Stomach (tissue), 9 donors: ENCODE data around the gene FGFRL1. TPM values are rescaled to one million over a fixed set of nuclear protein-coding genes. Genes with fewer than 3 reads are reported as not detected.
A peak's percentile ranks its signal among the peaks of the same experiment; 100 is the strongest.
"Not testable (repeated sequence)": the region's sequence is repeated elsewhere in the genome, so short reads cannot be mapped to it uniquely, and the experiment has no call there.

Source experiments
- DNase-seq, 2 donors: peaks; one replicate each; pipeline versions ENCODE4 v3.0.0 to v3.0.0-alpha.2; 2013 to 2019
- H3K27ac ChIP-seq, 5 donors: fragments of 200-600 bp in 4 of 5; sonication (generic) in 4 of 5; one replicate each; pipeline ENCODE4 v1.5.1; 2013 to 2019; ENCODE audit warnings: mild to moderate bottlenecking in 1 of 5, moderate library complexity in 1 of 5
- H3K27me3 ChIP-seq, 3 donors: fragments of 200-600 bp; sonication (generic); one replicate each; pipeline ENCODE4 v1.5.1; 2017 to 2019; ENCODE audit warnings: mixed run types in 1 of 3
- H3K36me3 ChIP-seq, 4 donors: fragments of 200-600 bp; sonication (generic); 1 replicate in 3 of 4; 2 replicates in 1 of 4; pipeline ENCODE4 v1.5.1; 2016 to 2019
- H3K4me1 ChIP-seq, 4 donors: fragments of 200-600 bp; sonication (generic); one replicate each; pipeline ENCODE4 v1.5.1; 2016 to 2019
- H3K4me3 ChIP-seq, 4 donors: fragments of 200-600 bp; sonication (generic) in 3 of 4; one replicate each; pipeline ENCODE4 v1.5.1; 2016 to 2019; ENCODE audit warnings: mild to moderate bottlenecking in 1 of 4
- H3K9me3 ChIP-seq, 4 donors: fragments of 200-600 bp; sonication (generic); one replicate each; pipeline ENCODE4 v1.5.1; 2016 to 2019
- EP300 ChIP-seq: sonication (generic); formaldehyde crosslinking; IDR thresholded peaks from one replicate; pipeline ENCODE4 v1.6.1; 2017; ENCODE audit warnings: antibody characterized with exemption
- POLR2A ChIP-seq, 4 donors: fragments of 450-650 bp; IDR thresholded peaks; one replicate each; pipeline ENCODE4 v1.6.1; 2016; ENCODE audit warnings: antibody characterized with exemption in 4 of 4, control low read depth in 2 of 4, mild to moderate bottlenecking in 1 of 4, moderate library complexity in 1 of 4
- POLR2AphosphoS5 ChIP-seq, 3 donors: sonication (generic); formaldehyde crosslinking; IDR thresholded peaks; one replicate each; pipeline ENCODE4 v1.6.1; 2016; ENCODE audit warnings: antibody characterized with exemption in 3 of 3
- WGBS, 5 donors: extraction: QIAGEN DNeasy Blood & Tissue Kit in 3 of 5; methylation state at CpG; one replicate each; pipeline versions ENCODE4 v1.1.5 to v1.1.7; 2013 to 2018; 5-methylcytosine and 5-hydroxymethylcytosine counted together
- intact Hi-C: fragments of 100-400 bp; cut with DNase I; formaldehyde crosslinking; loops from one replicate; pipeline ENCODE4 v1.15.1; 2023; ENCODE audit warnings: low total_unique reads
- polyA plus RNA-seq, 3 donors: library from polyadenylated mRNA; stranded (reverse); fragments of 200-250 nt; gene quantifications; one replicate each; pipeline ENCODE4 v1.2.3, GENCODE V29; 2013
- total RNA-seq, 5 donors: library from RNA; depleted of rRNA; stranded (reverse); fragments of >200 nt; gene quantifications; one replicate each; pipeline versions ENCODE4 v1.1.0 to v1.2.3, GENCODE V29; 2014 to 2016
- TF ChIP-seq, protein P1 (sequence below), 7 experiments: fragments of 450-650 bp in 4 of 7; fragments of 200-600 bp in 3 of 7; sonication (generic) in 3 of 7; IDR thresholded peaks; one replicate each; pipeline ENCODE4 v1.5.1; 2016 to 2019; ENCODE audit warnings: antibody characterized with exemption in 7 of 7, control low read depth in 2 of 7, mild to moderate bottlenecking in 1 of 7
- donor health status: healthy with polysubstance abuse.
- donor health status: Bipolar disorder and iron deficiency.
- donor health status: healthy.

The FGFRL1 gene
- total and polyA plus RNA-seq, 8 donors = 3.5 to 42.7 (median 9.8) TPM

- H3K27ac ChIP-seq = peak overlapping the region in 1 of 5 donors; percentile 22
- H3K4me3 ChIP-seq = peak overlapping the region; percentile 29 to 51 (median 35)
- peak in 1 of 2 donors; percentile 81 for DNase-seq
- WGBS, 5 donors = 2 to 4% (median 3%) methylated on average over 31 to 68 of the region's 68 CpGs
- no peaks in the 10 kb centered on the region for H3K36me3 ChIP-seq
- H3K4me1 ChIP-seq = peaks cover 28 to 52% (median 48%) of the 10 kb centered on the region in 4 donors
- TF ChIP-seq POLR2AphosphoS5 (IDR thresholded peaks at IDR 0.05) (no peak), POLR2A (IDR thresholded peaks at IDR 0.05) (no peak)
- H3K9me3 ChIP-seq = no peaks in the 10 kb centered on the region
- intact Hi-C loops = no loop called here
- peaks cover 8 to 72% (median 55%) of the 10 kb centered on the region in 3 donors for H3K27me3 ChIP-seq
Measured at GRCh38 chr4:997375-998071, 13.9 kb upstream of the FGFRL1 start.

- Histone ChIP-seq H3K9me3 (no peaks in the 10 kb centered on the region), H3K36me3 (no peaks in the 10 kb centered on the region), H3K27me3 (peaks cover 15 to 78% (median 61%) of the 10 kb centered on the region in 3 donors), H3K27ac (no peak overlapping the region), H3K4me3 (peak overlapping the region in 1 of 4 donors; percentile 51), H3K4me1 (peaks cover 31 to 53% (median 49%) of the 10 kb centered on the region in 4 donors)
- no peak for DNase-seq
- TF ChIP-seq, protein P1, sequence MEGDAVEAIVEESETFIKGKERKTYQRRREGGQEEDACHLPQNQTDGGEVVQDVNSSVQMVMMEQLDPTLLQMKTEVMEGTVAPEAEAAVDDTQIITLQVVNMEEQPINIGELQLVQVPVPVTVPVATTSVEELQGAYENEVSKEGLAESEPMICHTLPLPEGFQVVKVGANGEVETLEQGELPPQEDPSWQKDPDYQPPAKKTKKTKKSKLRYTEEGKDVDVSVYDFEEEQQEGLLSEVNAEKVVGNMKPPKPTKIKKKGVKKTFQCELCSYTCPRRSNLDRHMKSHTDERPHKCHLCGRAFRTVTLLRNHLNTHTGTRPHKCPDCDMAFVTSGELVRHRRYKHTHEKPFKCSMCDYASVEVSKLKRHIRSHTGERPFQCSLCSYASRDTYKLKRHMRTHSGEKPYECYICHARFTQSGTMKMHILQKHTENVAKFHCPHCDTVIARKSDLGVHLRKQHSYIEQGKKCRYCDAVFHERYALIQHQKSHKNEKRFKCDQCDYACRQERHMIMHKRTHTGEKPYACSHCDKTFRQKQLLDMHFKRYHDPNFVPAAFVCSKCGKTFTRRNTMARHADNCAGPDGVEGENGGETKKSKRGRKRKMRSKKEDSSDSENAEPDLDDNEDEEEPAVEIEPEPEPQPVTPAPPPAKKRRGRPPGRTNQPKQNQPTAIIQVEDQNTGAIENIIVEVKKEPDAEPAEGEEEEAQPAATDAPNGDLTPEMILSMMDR (IDR thresholded peaks at IDR 0.05) = no peak
- TF ChIP-seq POLR2A (IDR thresholded peaks at IDR 0.05) = no peak
- TF ChIP-seq POLR2AphosphoS5 (IDR thresholded peaks at IDR 0.05) = no peak
- no peak for TF ChIP-seq EP300
- 19 to 51% (median 40%) methylated on average over 11 to 12 of the region's 12 CpGs for WGBS, 5 donors
- intact Hi-C loops = no loop called here
Measured at GRCh38 chr4:998096-998691, 13.2 kb upstream of the FGFRL1 start.

- H3K27ac ChIP-seq, H3K4me3 ChIP-seq, H3K36me3 ChIP-seq, DNase-seq, intact Hi-C loops, H3K9me3 ChIP-seq: not testable (repeated sequence)
- 47 to 68% (median 51%) methylated on average over 14 to 21 of the region's 21 CpGs for WGBS, 5 donors
- Histone ChIP-seq H3K4me1 (peaks cover 29 to 49% (median 45%) of the 10 kb centered on the region in 4 donors), H3K27me3 (peaks cover 26 to 90% (median 73%) of the 10 kb centered on the region in 3 donors)
Measured at GRCh38 chr4:999240-999863, 12.1 kb upstream of the FGFRL1 start.

DNA sequence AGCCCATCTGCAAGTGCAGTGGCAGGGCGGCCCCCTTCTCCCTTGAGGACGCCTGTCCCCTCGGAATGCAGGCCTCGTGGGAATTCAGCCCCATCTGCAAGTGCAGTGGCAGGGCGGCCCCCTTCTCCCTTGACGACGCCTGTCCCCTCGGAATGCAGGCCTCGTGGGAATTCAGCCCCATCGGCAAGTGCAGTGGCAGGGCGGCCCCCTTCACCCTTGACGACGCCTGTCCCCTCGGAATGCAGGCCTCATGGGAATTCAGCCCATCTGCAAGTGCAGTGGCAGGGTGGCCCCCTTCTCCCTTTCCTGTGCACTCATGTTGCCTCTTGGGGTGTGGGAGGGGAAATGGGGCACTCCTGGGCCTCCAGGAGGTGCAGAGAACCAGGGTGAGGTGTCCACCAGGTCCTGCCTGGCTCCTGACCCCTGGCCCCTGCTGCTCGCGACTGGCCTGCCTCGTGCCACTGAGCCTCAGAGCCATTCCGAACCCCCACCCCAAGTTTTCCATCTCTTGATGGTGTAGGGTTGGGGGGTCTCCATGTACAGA, 11.5 kb upstream of the FGFRL1 start:
- TF ChIP-seq POLR2A (IDR thresholded peaks at IDR 0.05) (no peak), POLR2AphosphoS5 (IDR thresholded peaks at IDR 0.05) (no peak), EP300 (no peak)
- TF ChIP-seq, protein P1 (IDR thresholded peaks at IDR 0.05) = no peak
- H3K27me3 ChIP-seq = peaks cover 26 to 96% (median 79%) of the 10 kb centered on the region in 3 donors
- no peak for DNase-seq
- H3K36me3 ChIP-seq = no peaks in the 10 kb centered on the region
- 58 to 67% (median 62%) methylated on average over 8 to 18 of the region's 18 CpGs for WGBS, 5 donors
- H3K4me1 ChIP-seq = peaks cover 29 to 49% (median 45%) of the 10 kb centered on the region in 4 donors
- intact Hi-C loops = no loop called here
- H3K4me3 ChIP-seq = no peak overlapping the region
- no peaks in the 10 kb centered on the region for H3K9me3 ChIP-seq
- H3K27ac ChIP-seq = no peak overlapping the region

- no peaks in the 10 kb centered on the region for H3K36me3 ChIP-seq
- peaks cover 29 to 49% (median 44%) of the 10 kb centered on the region in 4 donors for H3K4me1 ChIP-seq
- H3K9me3 ChIP-seq = no peaks in the 10 kb centered on the region
- 71 to 79% (median 78%) methylated on average over 7 to 15 of the region's 15 CpGs for WGBS, 5 donors
- H3K27ac ChIP-seq = no peak overlapping the region
- H3K27me3 ChIP-seq = peaks cover 26 to 100% (median 86%) of the 10 kb centered on the region in 3 donors
- DNase-seq = no peak
- no peak overlapping the region for H3K4me3 ChIP-seq
- intact Hi-C loops = no loop called here
- TF ChIP-seq, protein P1 (IDR thresholded peaks at IDR 0.05) = no peak
- TF ChIP-seq POLR2A (IDR thresholded peaks at IDR 0.05) = no peak
Measured at GRCh38 chr4:1000686-1001260, 10.7 kb upstream of the FGFRL1 start.
